ENCODE measurements around the gene EPB41L4A.

DNA sequence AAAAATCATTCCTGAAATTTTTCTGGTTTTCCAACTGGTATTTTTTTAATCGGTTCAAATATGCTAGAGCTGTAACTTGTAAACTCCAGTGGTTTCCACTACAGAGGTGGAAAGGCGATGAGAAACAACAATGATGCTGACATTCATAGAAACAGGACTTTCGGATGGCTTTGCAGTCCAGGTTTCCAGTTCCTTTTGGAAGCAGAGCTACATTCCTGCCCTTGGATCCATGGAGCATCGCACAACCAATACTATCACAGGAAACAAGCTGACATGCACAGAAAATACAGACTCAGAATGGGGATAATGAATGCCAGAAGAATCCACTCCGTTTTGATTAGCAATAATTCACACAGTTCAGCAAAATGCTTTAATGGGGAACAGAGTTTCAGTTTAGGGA, 140.0 kb downstream of the EPB41L4A start:
- TF ChIP-seq CTCF (IDR thresholded peaks at IDR 0.05; ENCODE audit: poor library complexity) (no peak), EZH2 (IDR thresholded peaks at IDR 0.05; ENCODE audit: borderline replicate concordance) (no peak)
